GM13977 (cell line): ENCODE data around the gene KIF26B.

Experiments used
- DNase-seq: peaks from one replicate; pipeline ENCODE4 v3.0.0; 2012; ENCODE audit warnings: low spot score
- in situ Hi-C: fragments of 300-500 bp; cut with MboI; formaldehyde crosslinking; loops from one replicate; pipeline ENCODE4 v1.12.0; 2022; ENCODE audit warnings: low sequenced_read_pairs, low pct_unique_long_range_greater_than_20kb, mixed read lengths, inconsistent platforms; ENCODE audit not compliant: unreplicated experiment
- TF ChIP-seq, protein P1 (sequence below): IDR thresholded peaks from 2 replicates; pipeline ENCODE4 v1.5.1; 2012; ENCODE audit warnings: mild to moderate bottlenecking, control low read depth; ENCODE audit not compliant: insufficient read depth; ENCODE audit errors: extremely low read depth, missing control alignments

Gene KIF26B

DNA sequence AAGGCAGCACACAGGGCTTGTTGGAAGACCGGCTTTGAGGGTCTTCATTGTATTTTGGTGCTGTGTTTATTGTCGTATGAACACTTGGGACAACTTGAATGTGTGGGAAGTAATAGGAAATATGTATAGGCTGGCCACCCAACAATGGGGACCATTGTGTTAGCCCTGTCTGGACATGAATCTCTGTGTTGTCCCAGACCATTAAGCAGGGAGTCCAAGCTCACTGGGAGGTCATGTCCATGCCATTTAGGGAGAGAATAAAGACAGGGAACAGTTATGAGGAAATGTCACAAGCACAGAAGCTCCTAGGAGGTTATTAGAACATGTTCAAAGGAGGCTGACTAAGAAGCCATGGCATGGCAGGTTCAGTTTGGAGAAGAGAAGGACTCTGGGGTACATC lies 266.1 kb downstream of the KIF26B start:
- in situ Hi-C loops = no loop called here
- TF ChIP-seq, protein P1, sequence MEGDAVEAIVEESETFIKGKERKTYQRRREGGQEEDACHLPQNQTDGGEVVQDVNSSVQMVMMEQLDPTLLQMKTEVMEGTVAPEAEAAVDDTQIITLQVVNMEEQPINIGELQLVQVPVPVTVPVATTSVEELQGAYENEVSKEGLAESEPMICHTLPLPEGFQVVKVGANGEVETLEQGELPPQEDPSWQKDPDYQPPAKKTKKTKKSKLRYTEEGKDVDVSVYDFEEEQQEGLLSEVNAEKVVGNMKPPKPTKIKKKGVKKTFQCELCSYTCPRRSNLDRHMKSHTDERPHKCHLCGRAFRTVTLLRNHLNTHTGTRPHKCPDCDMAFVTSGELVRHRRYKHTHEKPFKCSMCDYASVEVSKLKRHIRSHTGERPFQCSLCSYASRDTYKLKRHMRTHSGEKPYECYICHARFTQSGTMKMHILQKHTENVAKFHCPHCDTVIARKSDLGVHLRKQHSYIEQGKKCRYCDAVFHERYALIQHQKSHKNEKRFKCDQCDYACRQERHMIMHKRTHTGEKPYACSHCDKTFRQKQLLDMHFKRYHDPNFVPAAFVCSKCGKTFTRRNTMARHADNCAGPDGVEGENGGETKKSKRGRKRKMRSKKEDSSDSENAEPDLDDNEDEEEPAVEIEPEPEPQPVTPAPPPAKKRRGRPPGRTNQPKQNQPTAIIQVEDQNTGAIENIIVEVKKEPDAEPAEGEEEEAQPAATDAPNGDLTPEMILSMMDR = no peak
- DNase-seq = no peak

DNA sequence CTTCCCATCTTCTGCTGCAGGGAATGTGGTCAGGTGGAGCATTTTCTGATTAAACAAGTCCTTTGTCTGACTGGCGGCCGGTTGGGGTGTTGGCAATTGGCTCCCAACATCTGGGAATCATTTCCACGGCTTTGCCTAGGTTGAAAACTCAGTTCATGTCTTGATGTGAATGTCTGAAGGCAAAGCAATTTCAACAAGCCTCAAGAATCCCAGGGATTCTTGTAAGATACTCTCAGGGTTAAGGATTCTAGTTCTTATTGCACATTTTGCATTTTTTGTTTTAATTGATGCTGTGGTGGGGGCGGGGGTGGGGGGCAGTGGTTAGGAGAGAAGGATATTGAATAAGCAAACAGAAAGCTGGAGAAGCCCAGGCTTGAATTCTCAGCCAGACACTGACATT lies 273.9 kb downstream of the KIF26B start:
- TF ChIP-seq, protein P1 = no peak
- DNase-seq = no peak
- in situ Hi-C loops = no loop called here

DNA sequence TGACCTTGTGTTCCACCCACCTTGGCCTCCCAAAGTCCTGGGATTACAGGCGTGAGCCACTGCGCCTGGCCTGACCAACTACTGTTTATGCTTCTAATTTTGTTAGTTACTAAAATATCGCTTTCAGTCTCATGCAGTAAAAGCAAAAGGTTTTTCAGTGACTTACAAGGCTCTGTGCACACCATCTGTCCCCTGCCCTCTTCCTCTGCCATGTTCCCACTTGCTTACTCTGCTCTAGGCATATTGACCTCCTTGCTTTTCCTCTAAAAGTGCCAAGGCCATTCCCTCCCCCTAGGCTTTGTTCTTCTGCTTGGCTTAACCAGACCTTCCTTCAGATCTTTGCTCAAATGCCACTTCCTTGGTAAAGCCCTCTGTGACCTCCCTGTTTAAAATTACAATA lies 276.9 kb downstream of the KIF26B start:
- TF ChIP-seq, protein P1 = no peak
- in situ Hi-C loops = no loop called here

DNA sequence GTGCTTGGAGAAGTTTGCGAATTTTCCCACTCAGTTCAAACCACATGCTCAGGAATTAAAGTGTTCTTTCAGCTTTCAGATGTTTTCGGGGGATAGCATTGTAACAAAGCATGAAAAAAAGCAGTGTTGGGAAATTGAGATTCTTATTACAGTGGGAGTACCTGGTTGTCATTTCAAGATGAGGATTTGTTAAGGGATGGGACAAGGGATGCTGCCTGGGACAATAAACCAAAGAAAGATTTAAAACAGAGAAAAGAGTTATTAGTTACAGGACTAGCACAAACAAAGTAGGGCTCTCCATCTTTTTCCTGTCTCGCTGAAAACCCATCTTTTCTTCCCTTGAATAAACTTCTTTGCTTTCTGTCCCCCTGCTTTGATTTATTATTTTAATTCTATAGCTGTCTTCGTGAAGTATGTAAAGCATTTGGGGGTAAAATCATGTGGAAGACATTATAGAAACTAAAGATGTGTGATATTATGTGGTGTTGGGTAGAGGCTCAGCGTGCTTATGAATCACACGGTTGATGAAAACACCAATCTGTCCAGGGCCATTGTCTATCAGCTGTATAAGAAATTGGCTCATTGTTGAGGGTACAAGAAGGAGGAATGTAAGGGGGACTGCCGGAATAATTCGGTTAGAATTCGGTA lies 277.6 kb downstream of the KIF26B start:
- in situ Hi-C loops = no loop called here
- no peak for DNase-seq
- TF ChIP-seq, protein P1 = no peak

More for the DNA sequence above, 276.9 kb downstream of the KIF26B start:
- no peak for DNase-seq

DNA sequence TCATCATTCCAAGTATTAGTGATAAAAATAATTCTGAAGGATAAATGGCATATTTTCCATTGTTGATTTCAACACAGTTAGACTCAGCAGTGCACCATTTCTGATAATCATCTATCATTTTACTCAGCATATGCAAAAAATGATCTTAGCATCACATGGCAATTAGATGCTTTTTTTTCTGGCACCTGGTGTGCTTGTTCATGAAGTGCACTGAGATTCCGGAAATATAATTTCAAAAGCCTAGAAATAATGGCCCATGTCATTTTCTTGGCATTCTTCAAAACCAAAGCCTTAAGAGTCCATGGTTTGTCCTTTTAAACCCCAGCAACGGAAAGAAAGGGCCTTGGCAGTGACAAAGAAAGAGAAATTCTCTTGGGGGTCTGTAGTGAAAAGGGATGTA lies 278.8 kb downstream of the KIF26B start:
- no peak for DNase-seq
- TF ChIP-seq, protein P1 = no peak
- in situ Hi-C loops = no loop called here

DNA sequence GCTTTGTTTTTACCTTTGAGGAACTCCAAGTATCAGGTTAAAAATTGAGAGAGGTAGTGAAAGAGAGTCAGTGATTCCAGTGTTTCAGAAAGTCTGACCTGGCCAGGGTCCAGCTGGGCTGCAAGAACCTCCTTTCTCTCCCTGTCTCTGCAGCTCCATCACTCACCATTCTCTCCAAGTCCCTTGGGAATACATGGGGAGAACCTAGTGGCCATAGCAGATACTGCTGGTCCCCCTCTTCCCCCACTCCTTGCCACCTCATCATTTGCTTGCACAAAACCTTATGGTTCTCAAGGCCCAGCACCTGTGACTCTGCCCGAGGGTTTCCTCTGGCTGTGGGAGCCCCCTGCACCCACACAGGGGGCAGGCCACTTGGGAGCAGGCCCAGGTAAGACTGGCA lies 279.5 kb downstream of the KIF26B start:
- no peak for DNase-seq
- TF ChIP-seq, protein P1 = no peak

More for the DNA sequence above, 279.5 kb downstream of the KIF26B start:
- in situ Hi-C loops = no loop called here
